Fibroblast of skin of abdomen (primary cell): ENCODE data around the gene GPC6.
A peak's percentile ranks its signal among the peaks of the same experiment; 100 is the strongest.
"Not testable (repeated sequence)": the region's sequence is repeated elsewhere in the genome, so short reads cannot be mapped to it uniquely, and the experiment has no call there.

ENCODE experiments used
- DNase-seq: peaks from one replicate; pipeline ENCODE4 v3.0.0-alpha.2; 2013

The GPC6 gene

DNA sequence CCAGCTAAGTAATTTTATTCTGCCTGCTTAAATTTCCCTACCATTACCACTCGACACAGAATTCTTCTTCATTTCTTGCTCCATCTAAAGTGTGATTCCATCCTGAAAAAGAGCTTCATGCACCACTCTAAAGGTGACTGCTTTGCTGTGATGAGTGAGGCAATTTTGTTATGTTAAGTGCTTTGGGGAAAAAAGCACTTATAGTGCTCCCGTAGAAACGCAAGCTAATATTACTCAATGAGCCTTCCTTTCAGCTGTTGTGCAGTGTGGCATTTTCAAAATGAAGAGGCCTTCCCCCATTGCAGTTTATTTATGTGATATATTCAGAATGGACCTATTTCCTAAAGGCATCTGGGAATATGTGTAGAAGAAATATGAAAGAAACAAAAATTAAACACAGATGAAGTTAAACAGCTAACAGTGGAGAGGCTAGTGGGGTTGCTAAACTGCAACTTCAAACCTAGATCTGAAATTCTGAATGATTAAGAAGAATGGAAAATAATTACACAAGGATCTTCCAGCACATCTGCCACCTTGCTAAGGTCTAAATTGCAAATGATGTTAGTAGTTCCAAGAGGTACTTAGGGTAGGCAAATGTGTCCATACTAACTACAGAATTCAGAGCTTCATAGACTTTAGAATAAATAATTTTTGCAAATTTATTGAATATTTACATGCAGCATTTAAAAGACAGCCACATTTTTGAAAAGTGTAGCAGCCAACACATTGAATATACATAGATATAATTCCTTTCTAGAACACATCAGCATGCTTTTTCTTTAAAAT lies 1041.2 kb downstream of the GPC6 start:
- no peak for DNase-seq

DNA sequence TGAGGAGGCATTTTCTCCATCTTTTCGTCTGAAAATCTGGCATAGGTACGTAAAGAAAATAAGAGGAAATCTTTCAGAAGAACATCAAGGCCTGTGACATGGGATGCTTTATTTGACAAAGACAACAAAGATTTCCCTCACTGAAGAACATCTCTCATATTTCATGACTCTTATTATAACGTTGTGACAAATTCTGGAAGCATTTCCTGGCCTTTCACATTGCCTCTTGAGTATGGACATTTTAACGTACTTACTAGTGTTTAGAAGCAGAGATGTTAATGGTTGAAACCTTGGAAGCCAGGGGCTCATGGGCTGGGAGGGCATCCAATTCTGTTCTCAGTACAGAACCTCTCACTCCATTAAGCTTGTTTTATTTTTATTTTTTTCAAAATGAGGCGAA lies 1042.1 kb downstream of the GPC6 start:
- DNase-seq, result peak; percentile 25

- DNase-seq, result no peak
These were observed 1043.0 kb downstream of the GPC6 start for GRCh38 chr13:94269557-94269956.

GRCh38 chr13:94270556-94270955 lies 1043.9 kb downstream of the GPC6 start:
- no peak for DNase-seq

- no peak for DNase-seq
These were observed 1045.4 kb downstream of the GPC6 start for GRCh38 chr13:94272038-94272437.

- no peak for DNase-seq
These were observed 1053.7 kb downstream of the GPC6 start for GRCh38 chr13:94280349-94280748.

- no peak for DNase-seq
These were observed 1054.2 kb downstream of the GPC6 start for GRCh38 chr13:94280845-94281244.

GRCh38 chr13:94286581-94286980 lies 1060.0 kb downstream of the GPC6 start:
- peak; percentile 64 for DNase-seq

DNA sequence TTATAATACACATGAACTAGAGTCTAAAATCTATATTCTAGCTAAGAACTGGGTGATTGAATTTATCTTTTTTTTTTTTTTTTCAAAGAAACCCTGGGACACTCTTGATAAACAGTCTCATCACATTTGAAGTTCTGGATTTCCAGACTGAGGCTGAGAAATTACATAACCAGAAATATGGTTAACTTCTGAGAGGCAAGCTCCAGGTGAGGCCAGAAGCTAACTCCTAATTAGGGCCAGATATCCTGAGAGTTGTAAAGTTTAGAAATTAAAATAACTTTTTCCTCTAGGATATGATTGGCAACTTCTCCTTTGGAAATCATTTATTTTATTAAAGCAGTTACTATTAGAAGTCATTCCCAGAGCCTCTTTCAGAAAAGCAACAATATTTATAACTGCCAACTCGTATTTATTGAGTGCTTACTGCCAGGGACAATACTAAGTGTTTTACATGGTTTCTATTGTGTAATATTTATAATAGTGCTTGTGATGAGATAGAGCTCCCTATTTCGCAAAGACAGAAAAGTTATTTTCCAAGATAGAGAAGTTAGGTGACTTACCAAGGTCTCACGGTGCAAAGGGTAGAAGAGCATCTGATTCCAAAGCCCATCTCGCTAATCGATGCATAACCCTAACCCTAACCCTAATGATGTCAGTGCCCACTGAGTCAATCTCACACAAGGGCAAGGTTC lies 1065.2 kb downstream of the GPC6 start:
- DNase-seq, result no peak

- DNase-seq, result no peak
These were observed 1065.7 kb downstream of the GPC6 start for GRCh38 chr13:94292323-94292640.

DNA sequence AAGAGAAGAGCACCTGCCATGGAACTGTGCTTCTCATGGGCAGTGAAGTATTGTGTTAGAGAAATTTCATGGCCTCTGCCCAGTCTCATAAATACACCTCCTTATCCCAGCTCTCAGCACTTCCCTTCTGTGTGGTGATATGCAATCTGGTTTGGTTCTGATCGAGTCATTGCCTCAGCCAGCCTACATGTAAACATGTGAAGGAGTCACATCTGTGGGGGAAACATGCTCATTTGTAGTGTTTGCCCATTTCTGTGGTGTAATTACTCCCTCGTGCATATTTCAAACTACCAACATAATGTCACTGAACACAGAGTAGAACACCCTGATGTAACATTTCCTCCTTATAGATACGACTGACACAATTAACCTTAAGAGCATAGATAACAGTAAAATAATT lies 1069.9 kb downstream of the GPC6 start:
- DNase-seq, result no peak

- no peak for DNase-seq
These were observed 1071.7 kb downstream of the GPC6 start for GRCh38 chr13:94298346-94298745.

GRCh38 chr13:94300401-94300800 lies 1073.8 kb downstream of the GPC6 start:
- DNase-seq, result no peak

DNA sequence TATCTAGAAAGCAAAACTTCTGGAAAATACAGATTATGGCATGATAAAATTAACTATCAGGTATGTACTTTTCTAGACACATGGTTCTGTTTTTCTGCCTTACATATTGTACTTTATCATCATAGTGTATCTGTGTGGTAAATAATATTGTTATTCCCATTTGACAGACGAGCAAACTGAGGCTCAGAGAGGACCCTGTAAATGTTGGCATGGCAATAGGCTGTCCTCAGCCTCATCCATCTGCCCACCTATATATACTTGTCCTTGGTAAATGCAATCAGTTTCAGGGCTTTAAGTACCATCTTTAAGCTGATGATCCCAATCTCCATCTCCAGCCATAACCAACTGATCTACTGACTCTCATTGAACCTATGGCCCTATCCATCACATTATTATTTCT lies 1074.9 kb downstream of the GPC6 start:
- DNase-seq, result no peak

DNA sequence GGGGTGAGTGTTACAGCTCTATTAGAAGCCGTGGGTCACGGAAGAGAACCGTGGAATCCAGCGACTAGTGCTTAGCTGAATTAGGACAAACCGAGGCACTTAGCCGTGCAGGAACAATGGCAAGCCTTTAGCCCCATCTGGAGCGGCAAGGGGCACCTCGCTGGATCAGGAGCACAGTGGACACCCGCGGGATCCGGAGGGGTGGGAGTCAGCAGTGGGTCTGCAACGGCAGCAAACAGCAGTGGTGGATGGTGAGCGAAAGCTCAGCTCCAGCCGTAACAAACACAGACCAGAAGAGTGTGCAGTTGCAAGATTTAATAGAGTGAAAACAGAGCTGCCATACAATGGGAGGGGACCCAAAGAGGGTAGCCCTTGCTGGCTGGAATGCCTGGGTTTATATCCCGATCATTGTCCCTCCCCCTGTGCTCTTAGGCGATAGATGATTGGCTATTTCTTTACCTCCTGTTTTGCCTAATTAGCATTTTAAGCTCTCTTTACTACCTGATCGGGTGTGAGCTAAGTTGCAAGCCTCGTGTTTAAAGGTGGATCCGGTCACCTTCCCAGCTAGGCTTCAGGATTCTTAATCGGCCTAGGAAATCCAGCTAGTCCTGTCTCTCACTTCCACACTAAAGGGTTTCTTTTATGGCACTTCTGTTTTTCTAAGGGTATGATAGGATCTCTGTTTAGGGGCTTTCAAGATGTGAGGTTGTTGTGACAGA lies 1076.4 kb downstream of the GPC6 start:
- not testable (repeated sequence) for DNase-seq

- no peak for DNase-seq
These were observed 1077.1 kb downstream of the GPC6 start for GRCh38 chr13:94303644-94304174.

- DNase-seq, result no peak
These were observed 1078.4 kb downstream of the GPC6 start for GRCh38 chr13:94305033-94305432.

GRCh38 chr13:94305463-94305862 lies 1078.9 kb downstream of the GPC6 start:
- peak; percentile 86 for DNase-seq

DNA sequence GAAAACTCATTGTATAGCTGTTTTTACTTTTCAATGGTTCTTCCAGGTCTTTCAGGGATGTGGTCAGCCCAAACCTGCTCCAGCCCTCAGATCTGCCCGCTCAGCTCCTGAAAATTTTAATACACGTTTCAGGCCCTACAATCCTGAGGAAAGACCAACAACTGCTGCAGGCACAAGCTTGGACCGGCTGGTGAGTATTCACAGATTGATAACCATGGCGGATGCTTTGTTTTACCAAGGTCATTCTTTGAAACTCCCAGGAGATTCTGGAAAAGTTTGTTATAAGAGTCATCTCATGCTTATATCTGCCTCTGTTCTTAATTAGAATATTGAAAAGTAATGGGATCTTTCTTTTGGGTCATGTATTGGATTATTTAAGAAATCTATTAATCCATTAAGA lies 1079.3 kb downstream of the GPC6 start:
- DNase-seq, result peak; percentile 57

DNA sequence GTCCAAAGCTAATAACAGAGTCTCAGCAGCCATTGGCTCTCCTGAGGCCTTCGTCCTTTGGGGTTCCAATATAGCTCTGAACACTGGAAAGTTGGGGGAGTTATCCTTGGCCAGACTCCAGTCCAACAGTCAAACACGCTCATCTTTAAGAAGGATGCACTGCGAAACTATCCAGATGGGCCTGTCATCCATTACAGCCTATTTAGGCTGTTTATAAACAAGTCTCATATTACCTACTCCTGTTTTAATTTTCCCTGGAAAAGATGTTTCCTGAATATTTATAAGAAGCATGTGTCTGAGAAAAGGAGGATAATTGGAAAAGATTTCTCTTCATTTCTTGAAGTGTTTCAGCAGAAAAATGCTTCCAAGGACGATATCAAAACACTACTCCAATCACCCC lies 1082.2 kb downstream of the GPC6 start:
- no peak for DNase-seq

DNA sequence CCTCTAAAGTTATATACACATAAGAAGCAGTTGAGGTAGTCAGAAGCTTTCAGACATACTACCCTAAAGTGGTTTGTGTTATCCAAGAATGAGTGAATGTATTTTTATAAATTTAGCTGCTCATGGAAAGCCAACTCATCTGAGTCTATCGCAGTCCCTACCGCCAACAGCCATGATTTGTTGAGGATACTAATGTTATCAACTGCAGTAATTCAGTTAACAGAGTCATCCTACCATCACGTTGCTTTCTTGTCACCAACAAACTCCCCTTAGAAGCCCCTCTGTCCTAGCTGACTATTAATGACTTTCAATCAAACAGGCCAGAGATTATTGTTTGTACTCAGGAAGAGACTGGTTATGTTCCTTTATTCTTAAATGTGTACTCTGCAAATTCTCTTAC lies 1083.0 kb downstream of the GPC6 start:
- DNase-seq, result no peak

- peak; percentile 97 for DNase-seq
These were observed 1083.6 kb downstream of the GPC6 start for GRCh38 chr13:94309997-94310855.

DNA sequence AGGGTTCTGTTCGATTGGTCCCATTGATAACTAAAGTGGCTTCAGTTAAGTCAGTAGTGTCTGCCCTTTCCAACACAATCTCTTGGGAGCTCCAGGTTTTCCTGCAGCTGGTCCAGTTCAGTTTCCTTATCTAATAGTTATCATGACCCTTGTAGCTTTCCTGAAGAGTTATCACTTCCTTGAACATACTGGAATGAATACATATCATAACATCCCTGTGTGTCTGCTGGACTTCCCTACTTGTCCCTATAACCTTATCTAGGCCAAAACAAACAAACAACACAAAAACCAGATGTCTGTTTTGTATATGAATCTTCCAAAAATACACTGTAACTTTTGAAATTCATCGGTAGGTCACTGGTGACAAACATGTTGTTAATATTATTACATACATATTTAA lies 1085.3 kb downstream of the GPC6 start:
- DNase-seq, result no peak
